ENCODE results near the gene MAP3K20. TPM values are rescaled to one million over a fixed set of nuclear protein-coding genes. Genes with fewer than 3 reads are reported as not detected.

MAP3K20 gene
- polyA plus RNA-seq, 1 of the 3 experiments (the other 2 are of a cell fraction): 8.5 TPM

- peaks cover 0 to 10% of the 10 kb centered on the region in 2 experiments for H3K36me3 ChIP-seq (replicated peaks in 1 of 2; ENCODE audit: control insufficient read depth in 1 of 2, insufficient read depth in 2 of 2, low read length in 1 of 2)
These were observed 189.1 kb downstream of the MAP3K20 start for GRCh38 chr2:173264603-173265366.

More at GRCh38 chr2:173264603-173265366, 189.1 kb downstream of the MAP3K20 start:
- Histone ChIP-seq H3K27ac (ENCODE audit: low read depth in 2 of 2, low read length in 1 of 2) (no peak overlapping the region), H3K9ac (no peak overlapping the region), H3F3A (replicated peaks; ENCODE audit: insufficient read depth) (no peaks in the 10 kb centered on the region), H2AFZ (ENCODE audit: low read depth) (no peak overlapping the region), H3K79me2 (ENCODE audit: insufficient read depth) (no peaks in the 10 kb centered on the region), H3K9me3 (no peaks in the 10 kb centered on the region), H3K9me2 (no peaks in the 10 kb centered on the region), H3K4me2 (no peak overlapping the region), H3K27me3 (ENCODE audit: insufficient read depth) (no peaks in the 10 kb centered on the region), H3K4me3 (ENCODE audit: low read depth in 2 of 2, low read length in 1 of 2) (no peak overlapping the region), H4K20me1 (ENCODE audit: insufficient read depth) (no peaks in the 10 kb centered on the region), H3K4me1 (ENCODE audit: control insufficient read depth in 1 of 2, insufficient read depth in 2 of 2, low read depth in 1 of 2, low read length in 1 of 2) (no peaks in the 10 kb centered on the region; a peak in 1 of 4 replicates)
- WGBS (ENCODE audit: low lambda C conversion rate): 92% methylated on average over 14 of the region's 14 CpGs
- no peak for TF ChIP-seq GABPA (IDR thresholded peaks at IDR 0.05; ENCODE audit: low read depth)
- no peak for TF ChIP-seq SMC3 (IDR thresholded peaks at IDR 0.05; ENCODE audit: low read depth, low read length)
- TF ChIP-seq FOXM1 (IDR thresholded peaks at IDR 0.05; ENCODE audit: low read depth): no peak
- TF ChIP-seq TAF1 (IDR thresholded peaks at IDR 0.05; ENCODE audit: borderline replicate concordance, low read depth, low read length): no peak
- TF ChIP-seq RAD21 (IDR thresholded peaks at IDR 0.05; ENCODE audit: low read length): no peak
- TF ChIP-seq REST (IDR thresholded peaks at IDR 0.05; ENCODE audit: low read depth, low read length): no peak
- no peak for TF ChIP-seq MEF2A (IDR thresholded peaks at IDR 0.05; ENCODE audit: borderline replicate concordance, low read depth)
- TF ChIP-seq JUND (IDR thresholded peaks at IDR 0.05): no peak
- TF ChIP-seq FOSL2 (IDR thresholded peaks at IDR 0.05; ENCODE audit: borderline replicate concordance, low read depth): no peak
- TF ChIP-seq MXI1 (IDR thresholded peaks at IDR 0.05; ENCODE audit: low read depth, low read length): no peak
- TF ChIP-seq NRF1 (IDR thresholded peaks at IDR 0.05; ENCODE audit: low read depth, low read length): no peak
- no peak for TF ChIP-seq USF2 (IDR thresholded peaks at IDR 0.05; ENCODE audit: borderline replicate concordance, low read depth, low read length)
- TF ChIP-seq ELF1 (IDR thresholded peaks at IDR 0.05): no peak
- TF ChIP-seq FOXJ3 (CRISPR knock-in tag; IDR thresholded peaks at IDR 0.05): no peak
- no peak for TF ChIP-seq RFX5 (IDR thresholded peaks at IDR 0.05; ENCODE audit: low read length)
- no peak for TF ChIP-seq POLR2AphosphoS5 (IDR thresholded peaks at IDR 0.05; ENCODE audit: low read depth, low read length)
- no peak for TF ChIP-seq MAX (IDR thresholded peaks at IDR 0.05; ENCODE audit: low read depth)
- TF ChIP-seq EZH2phosphoT487 (IDR thresholded peaks at IDR 0.05; ENCODE audit: borderline replicate concordance, low read depth): no peak
- ChIA-PET POLR2A (no interaction called here), CTCF (no interaction called here)
- DNase-seq: no peak

Measured in SK-N-SH (cell line).